ENCODE data around the gene NISCH.

Gene NISCH

GRCh38 chr3:52489453-52489852 lies 34.0 kb downstream of the NISCH start:
- in situ Hi-C loops (cut with MboI; ENCODE audit: low pct_unique_long_range_greater_than_20kb, low sequenced_read_pairs, unreplicated experiment) = no loop called here
- DNase-seq (ENCODE audit: low spot score) = no peak
- TF ChIP-seq CTCF (IDR thresholded peaks at IDR 0.05; ENCODE audit: extremely low read depth, insufficient read depth, missing control alignments) = no peak

- no peak for TF ChIP-seq CTCF (IDR thresholded peaks at IDR 0.05; ENCODE audit: extremely low read depth, insufficient read depth, missing control alignments)
- in situ Hi-C loops (cut with MboI; ENCODE audit: low pct_unique_long_range_greater_than_20kb, low sequenced_read_pairs, unreplicated experiment) = no loop called here
- DNase-seq (ENCODE audit: low spot score) = no peak
Observed at GRCh38 chr3:52490035-52490938, 34.9 kb downstream of the NISCH start.

- no peak for DNase-seq (ENCODE audit: low spot score)
- no peak for TF ChIP-seq CTCF (IDR thresholded peaks at IDR 0.05; ENCODE audit: extremely low read depth, insufficient read depth, missing control alignments)
- in situ Hi-C loops (cut with MboI; ENCODE audit: low pct_unique_long_range_greater_than_20kb, low sequenced_read_pairs, unreplicated experiment) = no loop called here
Observed at GRCh38 chr3:52490939-52491526, 35.6 kb downstream of the NISCH start.

GRCh38 chr3:52492059-52492458 lies 36.7 kb downstream of the NISCH start:
- DNase-seq (ENCODE audit: low spot score) = no peak
- no peak for TF ChIP-seq CTCF (IDR thresholded peaks at IDR 0.05; ENCODE audit: extremely low read depth, insufficient read depth, missing control alignments)
- in situ Hi-C loops (cut with MboI; ENCODE audit: low pct_unique_long_range_greater_than_20kb, low sequenced_read_pairs, unreplicated experiment) = no loop called here

GRCh38 chr3:52493232-52494017 lies 38.0 kb downstream of the NISCH start:
- in situ Hi-C loops (cut with MboI; ENCODE audit: low pct_unique_long_range_greater_than_20kb, low sequenced_read_pairs, unreplicated experiment) = no loop called here
- TF ChIP-seq CTCF (IDR thresholded peaks at IDR 0.05; ENCODE audit: extremely low read depth, insufficient read depth, missing control alignments) = no peak
- DNase-seq (ENCODE audit: low spot score) = no peak

- no peak for DNase-seq (ENCODE audit: low spot score)
- no peak for TF ChIP-seq CTCF (IDR thresholded peaks at IDR 0.05; ENCODE audit: extremely low read depth, insufficient read depth, missing control alignments)
Observed at GRCh38 chr3:52494445-52494844, 39.0 kb downstream of the NISCH start.

More at GRCh38 chr3:52494445-52494844, 39.0 kb downstream of the NISCH start:
- in situ Hi-C loops (cut with MboI; ENCODE audit: low pct_unique_long_range_greater_than_20kb, low sequenced_read_pairs, unreplicated experiment) = no loop called here

Data from GM13977 (cell line).